HepG2 (cell line): ENCODE results near the gene COX4I1. TPM values are rescaled to one million over a fixed set of nuclear protein-coding genes. Genes with fewer than 3 reads are reported as not detected.

Experiments
- ATAC-seq: fragments of 200-7000 bp; cut with Tn5 transposase; 3 replicates; pipeline ENCODE4 v1.9.1; 2020; ENCODE audit warnings: mild to moderate bottlenecking, moderate library complexity
- BruUV-seq: library from RNA; stranded (reverse); fragments of 400-500 nt; replicated peaks from 2 replicates; lab custom pipeline; 2021; lab: Mats Ljungman, UMichigan
- CTCF ChIA-PET: fragments of 300-600 bp; formaldehyde crosslinking; extraction: SDS; loops from one replicate; lab custom pipeline; 2021; ENCODE audit warnings: low total read pairs, inconsistent platforms, low intra/inter-chr PET ratio; lab: Yijun Ruan, JAX
- POLR2A ChIA-PET: fragments of 350-600 bp; sonication (Branson Sonifier 250); formaldehyde crosslinking; loops from one replicate; lab custom pipeline; 2020; ENCODE audit warnings: antibody characterized with exemption, inconsistent platforms; lab: Yijun Ruan, JAX
- DNase-seq: peaks from one replicate; pipeline ENCODE4 v3.0.0-alpha.2; 2015; ENCODE audit warnings: low spot score
- FAIRE-seq: peaks from 3 replicates; lab custom pipeline; 2011; peaks lifted over from hg19 to GRCh38; lab: Jason Lieb, UNC
- H2AFZ ChIP-seq: one replicate; pipeline ENCODE4 v1.6.1; 2011; ENCODE audit warnings: low read length, inconsistent platforms
- H3K27ac ChIP-seq: fragments of 300-600 bp; 3 replicates; pipeline ENCODE4 v1.8.0; 2011; ENCODE audit warnings: mixed run types, mild to moderate bottlenecking, mixed read lengths, low read length, inconsistent platforms; ENCODE audit not compliant: insufficient read depth; ENCODE audit errors: extremely low read length
- H3K27me3 ChIP-seq, 2 experiments: fragments of 200-600 bp in 1 of 2; 2 replicates in 1 of 2; 3 replicates in 1 of 2; pipeline versions ENCODE4 v1.6.0 to v1.8.0; 2011; ENCODE audit warnings: low read length in 2 of 2, mild to moderate bottlenecking in 2 of 2, moderate library complexity in 2 of 2, inconsistent platforms in 1 of 2; ENCODE audit not compliant: insufficient read depth in 2 of 2, control insufficient read depth in 1 of 2
- H3K36me3 ChIP-seq, 2 experiments: fragments of 200-600 bp in 1 of 2; replicated peaks in 1 of 2; 2 replicates in 1 of 2; 3 replicates in 1 of 2; pipeline versions ENCODE4 v1.5.1 to v1.8.0; 2011; ENCODE audit warnings: low read length in 2 of 2, inconsistent platforms in 1 of 2; ENCODE audit not compliant: insufficient read depth in 2 of 2, control insufficient read depth in 1 of 2
- H3K4me1 ChIP-seq: 2 replicates; pipeline ENCODE4 v1.5.1; 2012; ENCODE audit warnings: low read length, inconsistent platforms; ENCODE audit not compliant: insufficient read depth
- H3K4me2 ChIP-seq: 2 replicates; pipeline ENCODE4 v1.6.0; 2011; ENCODE audit warnings: low read depth, low read length, inconsistent platforms
- H3K4me3 ChIP-seq, 3 experiments: fragments of 200-600 bp in 1 of 3; sonication (generic), shearing (Covaris generic) in 1 of 3; replicated peaks in 1 of 3; 2 replicates each; pipeline ENCODE4 v1.5.1; 2011 to 2016; ENCODE audit warnings: low read length in 3 of 3, inconsistent platforms in 2 of 3, low read depth in 2 of 3, mild to moderate bottlenecking in 2 of 3, control low read depth in 1 of 3, mixed read lengths in 1 of 3; ENCODE audit not compliant: insufficient read depth in 1 of 3
- H3K79me2 ChIP-seq: one replicate; pipeline ENCODE4 v1.6.1; 2011; ENCODE audit warnings: low read length, inconsistent platforms; ENCODE audit not compliant: insufficient read depth
- H3K9ac ChIP-seq: 2 replicates; pipeline ENCODE4 v1.6.0; 2011; ENCODE audit warnings: mild to moderate bottlenecking, low read depth, low read length, inconsistent platforms; ENCODE audit not compliant: insufficient read depth
- H3K9me3 ChIP-seq: 2 replicates; pipeline ENCODE4 v1.5.1; 2012; ENCODE audit warnings: mild to moderate bottlenecking, low read length
- H4K20me1 ChIP-seq: 2 replicates; pipeline ENCODE4 v1.6.0; 2011; ENCODE audit warnings: inconsistent platforms, mild to moderate bottlenecking, low read length, moderate library complexity; ENCODE audit not compliant: insufficient read depth
- ELF3 ChIP-seq: IDR thresholded peaks from 2 replicates; pipeline ENCODE4 v1.6.1; 2016; ENCODE audit warnings: missing genetic modification reagents, missing compliant biosample characterization
- HIVEP1 ChIP-seq: sonication (generic); formaldehyde crosslinking; IDR thresholded peaks from 2 replicates; pipeline ENCODE4 v1.4.0; 2020; ENCODE audit warnings: mild to moderate bottlenecking, missing genetic modification reagents
- KDM5B ChIP-seq: sonication (generic); formaldehyde crosslinking; IDR thresholded peaks from 2 replicates; pipeline ENCODE4 v1.4.0; 2020; ENCODE audit warnings: missing genetic modification reagents, mild to moderate bottlenecking, borderline replicate concordance
- KLF12 ChIP-seq: sonication (generic); formaldehyde crosslinking; IDR thresholded peaks from 2 replicates; pipeline ENCODE4 v1.4.0; 2020; ENCODE audit warnings: missing genetic modification reagents, borderline replicate concordance
- NR3C1 ChIP-seq: sonication (generic); formaldehyde crosslinking; IDR thresholded peaks from 2 replicates; pipeline ENCODE4 v1.4.0; 2020; ENCODE audit warnings: missing genetic modification reagents
- SALL1 ChIP-seq: sonication (generic); formaldehyde crosslinking; IDR thresholded peaks from 2 replicates; pipeline ENCODE4 v1.8.0; 2022; ENCODE audit warnings: mild to moderate bottlenecking, missing genetic modification reagents
- SRSF1 ChIP-seq: fragments of 200-400 bp; formaldehyde crosslinking; optimal IDR thresholded peaks from 2 replicates; pipeline ENCODE3; 2017; ENCODE audit warnings: mild to moderate bottlenecking, low read depth, low read length, moderate library complexity
- ZFX ChIP-seq: sonication (generic); formaldehyde crosslinking; IDR thresholded peaks from 2 replicates; pipeline ENCODE4 v1.4.0; 2020; ENCODE audit warnings: mild to moderate bottlenecking, low read depth, missing genetic modification reagents, moderate library complexity
- ZNF24 ChIP-seq: fragments of 450-650 bp; IDR thresholded peaks from 2 replicates; pipeline ENCODE4 v1.6.1; 2017; ENCODE audit warnings: antibody characterized with exemption, mild to moderate bottlenecking
- ZNF296 ChIP-seq: sonication (generic); formaldehyde crosslinking; conservative IDR thresholded peaks from 2 replicates; pipeline ENCODE4 v1.5.0; 2020; ENCODE audit warnings: mild to moderate bottlenecking, missing genetic modification reagents
- ZNF331 ChIP-seq: sonication (generic); formaldehyde crosslinking; IDR thresholded peaks from 2 replicates; pipeline ENCODE4 v1.4.0; 2020; ENCODE audit warnings: missing genetic modification reagents
- ZNF350 ChIP-seq: sonication (generic); formaldehyde crosslinking; IDR thresholded peaks from 2 replicates; pipeline ENCODE4 v1.4.0; 2020; ENCODE audit warnings: mild to moderate bottlenecking, low read depth, missing genetic modification reagents, borderline replicate concordance
- ZNF367 ChIP-seq: sonication (generic); formaldehyde crosslinking; IDR thresholded peaks from 2 replicates; pipeline ENCODE4 v1.4.0; 2020; ENCODE audit warnings: missing genetic modification reagents, borderline replicate concordance
- WGBS: methylation state at CpG from one replicate; pipeline ENCODE4 v1.1.6; 2017; ENCODE audit warnings: low lambda C conversion rate; 5-methylcytosine and 5-hydroxymethylcytosine counted together
- in situ Hi-C: cut with HindIII; loops from 2 replicates; pipeline ENCODE4 v1.10.0; 2017; ENCODE audit warnings: low pct_unique_long_range_greater_than_20kb; ENCODE audit not compliant: extremely low pct_ligation_motif_present
- intact Hi-C: fragments of 100-400 bp; cut with micrococcal nuclease; formaldehyde crosslinking; loops from one replicate; pipeline ENCODE4 v1.10.0; 2022; ENCODE audit not compliant: unreplicated experiment
- polyA plus RNA-seq, 8 experiments: library from polyadenylated mRNA; depleted of rRNA in 3 of 8; stranded (reverse) in 7 of 8; unstranded in 1 of 8; fragments of >200 nt; fragmentation: Illumina TruSeq in 4 of 8; extraction: Trizol in 4 of 8; gene quantifications; 2 replicates each; pipeline versions ENCODE4 v1.2.1 to v1.2.3, GENCODE V29; 2011 to 2016; ENCODE audit warnings: low read depth in 4 of 8, missing spikeins in 1 of 8, mixed read lengths in 1 of 8; ENCODE audit not compliant: insufficient read depth in 1 of 8
- total RNA-seq, 5 experiments: library from RNA; depleted of rRNA; stranded (reverse); fragments of >200 nt; fragmentation: Illumina TruSeq; extraction: Trizol; gene quantifications; 2 replicates each; pipeline ENCODE4 v1.2.3, GENCODE V29; 2016; ENCODE audit warnings: low read depth in 1 of 5
- TF ChIP-seq, protein P1 (sequence below): sonication (generic); formaldehyde crosslinking; IDR thresholded peaks from 2 replicates; pipeline ENCODE4 v1.5.0; 2020; ENCODE audit warnings: missing genetic modification reagents
- TF ChIP-seq, protein P2 (sequence below): sonication (generic); formaldehyde crosslinking; IDR thresholded peaks from 2 replicates; pipeline ENCODE4 v1.5.0; 2020; ENCODE audit warnings: missing genetic modification reagents, mild to moderate bottlenecking, borderline replicate concordance
- TF ChIP-seq, protein P3 (sequence below): sonication (generic); formaldehyde crosslinking; IDR thresholded peaks from 2 replicates; pipeline ENCODE4 v1.5.1; 2020; ENCODE audit warnings: mild to moderate bottlenecking, moderate library complexity, missing genetic modification reagents
- TF ChIP-seq, protein P4 (sequence below): sonication (generic); formaldehyde crosslinking; IDR thresholded peaks from 2 replicates; pipeline ENCODE4 v1.4.0; 2020; ENCODE audit warnings: missing genetic modification reagents

The COX4I1 gene
- total and polyA plus RNA-seq, 2 of the 13 experiments (the other 11 are each of a cell fraction or from before 2014, with no cell fraction given): 658 to 902 TPM

DNA sequence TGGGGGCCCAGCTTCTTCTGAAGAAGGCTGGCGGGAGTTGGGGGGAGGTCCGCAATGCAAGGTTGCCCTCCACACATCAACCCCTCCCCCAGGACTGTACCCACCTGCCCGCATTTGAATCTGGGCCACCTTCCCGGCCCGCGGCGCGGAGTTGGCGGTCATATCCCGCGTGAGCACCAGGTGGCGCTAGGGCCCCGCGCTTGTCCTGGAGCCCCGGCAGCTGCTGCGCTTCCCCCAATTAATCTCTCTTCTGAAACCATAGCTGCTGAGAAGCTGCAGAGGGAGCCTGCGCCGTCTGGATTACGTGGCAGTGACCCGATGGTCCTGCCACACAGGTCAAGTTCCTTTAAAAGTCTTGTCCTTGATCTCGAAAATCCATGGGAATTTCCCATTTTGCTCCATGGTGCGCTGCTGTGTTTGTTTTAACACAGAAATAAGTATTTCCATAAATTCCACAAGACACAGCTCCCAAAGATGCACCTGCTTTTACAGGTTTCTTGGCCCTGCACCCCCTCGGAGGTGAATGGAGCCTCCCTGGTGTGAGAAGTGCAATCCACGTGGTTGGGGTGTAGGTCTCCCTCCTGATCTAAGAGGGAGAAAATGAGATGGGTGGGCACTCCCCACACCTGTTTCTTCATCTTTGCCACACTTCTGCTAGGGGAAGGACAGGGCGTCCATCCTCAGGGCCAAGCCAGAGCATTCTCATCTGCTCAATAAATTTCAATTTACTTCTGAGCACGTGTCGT is 22.1 kb downstream of the COX4I1 start:
- BruUV-seq: no TSS peak
- Histone ChIP-seq H2AFZ (no peak overlapping the region), H3K9me3 (no peaks in the 10 kb centered on the region), H3K4me2 (no peak overlapping the region), H3K27me3 (peaks cover 2 to 22% of the 10 kb centered on the region in 2 experiments; a peak in 4 of 5 replicates), H3K4me3 (no peak overlapping the region), H3K79me2 (no peaks in the 10 kb centered on the region), H4K20me1 (no peaks in the 10 kb centered on the region), H3K27ac (no peak overlapping the region), H3K4me1 (no peaks in the 10 kb centered on the region), H3K9ac (no peak overlapping the region), H3K36me3 (no peaks in the 10 kb centered on the region)
- CTCF ChIA-PET: interaction anchor here (1.5 to 5.0 kb wide), 4 partner anchors 73 to 198 kb away, joined by 4 to 108 read pairs (median 48); no protein-coding TSS in a partner anchor
- peak; percentile 85 for ATAC-seq
- in situ Hi-C loops (loop anchor here (5.0 to 25.0 kb wide), 4 partner anchors 71 to 691 kb away; partner anchors contain the start of gene FOXF1), intact Hi-C loops (loop anchor here (1.0 kb wide), 2 partner anchors 73 to 166 kb away; no protein-coding TSS in a partner anchor)
- POLR2A ChIA-PET: interaction anchor here (1.3 kb wide), 2 partner anchors 26 to 166 kb away, joined by 3 to 4 read pairs; no protein-coding TSS in a partner anchor
- peak; percentile 67 for DNase-seq
- FAIRE-seq: peak; percentile 21
- 10% methylated on average over 26 of the region's 27 CpGs for WGBS
- TF ChIP-seq ZNF367 (CRISPR knock-in tag): no peak
- peak; percentile 49; the same call in 1 of the 2 replicates for TF ChIP-seq ELF3 (CRISPR knock-in tag)
- 0 out of 2 replicates have a peak, but pooled peaks have one; percentile 31 for TF ChIP-seq ZNF350
- TF ChIP-seq, protein P1, sequence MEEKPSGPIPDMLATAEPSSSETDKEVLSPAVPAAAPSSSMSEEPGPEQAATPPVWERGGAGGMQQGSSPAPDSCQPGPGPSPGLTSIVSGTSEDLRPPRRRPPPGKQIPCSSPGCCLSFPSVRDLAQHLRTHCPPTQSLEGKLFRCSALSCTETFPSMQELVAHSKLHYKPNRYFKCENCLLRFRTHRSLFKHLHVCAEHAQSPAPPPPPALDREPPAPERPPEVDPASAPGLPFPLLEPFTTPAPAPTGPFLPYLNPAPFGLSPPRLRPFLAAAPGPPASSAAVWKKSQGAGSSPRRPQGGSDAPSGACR (CRISPR knock-in tag): no peak
- TF ChIP-seq KDM5B (CRISPR knock-in tag): peak; percentile 34; the same call in 1 of the 2 replicates
- TF ChIP-seq KLF12 (CRISPR knock-in tag): peak; percentile 53; the same call in 1 of the 2 replicates
- no peak for TF ChIP-seq ZFX
- TF ChIP-seq NR3C1 (CRISPR knock-in tag): no peak
- TF ChIP-seq SALL1 (CRISPR knock-in tag): peak; percentile 76
- TF ChIP-seq ZNF24: no peak
- peak; percentile 39; the same call in 1 of the 2 replicates for TF ChIP-seq ZNF331 (CRISPR knock-in tag)
- TF ChIP-seq SRSF1: no peak
- TF ChIP-seq, protein P2, sequence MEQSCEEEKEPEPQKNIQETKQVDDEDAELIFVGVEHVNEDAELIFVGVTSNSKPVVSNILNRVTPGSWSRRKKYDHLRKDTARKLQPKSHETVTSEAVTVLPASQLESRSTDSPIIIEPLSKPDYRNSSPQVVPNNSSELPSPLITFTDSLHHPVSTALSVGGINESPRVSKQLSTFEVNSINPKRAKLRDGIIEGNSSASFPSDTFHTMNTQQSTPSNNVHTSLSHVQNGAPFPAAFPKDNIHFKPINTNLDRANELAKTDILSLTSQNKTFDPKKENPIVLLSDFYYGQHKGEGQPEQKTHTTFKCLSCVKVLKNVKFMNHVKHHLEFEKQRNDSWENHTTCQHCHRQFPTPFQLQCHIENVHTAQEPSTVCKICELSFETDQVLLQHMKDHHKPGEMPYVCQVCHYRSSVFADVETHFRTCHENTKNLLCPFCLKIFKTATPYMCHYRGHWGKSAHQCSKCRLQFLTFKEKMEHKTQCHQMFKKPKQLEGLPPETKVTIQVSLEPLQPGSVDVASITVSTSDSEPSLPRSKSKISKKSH: peak; percentile 44; the same call in 1 of the 2 replicates
- TF ChIP-seq ZNF296 (CRISPR knock-in tag): no peak
- TF ChIP-seq HIVEP1 (CRISPR knock-in tag): 0 out of 2 replicates have a peak, but pooled peaks have one; percentile 30
- TF ChIP-seq, protein P3, sequence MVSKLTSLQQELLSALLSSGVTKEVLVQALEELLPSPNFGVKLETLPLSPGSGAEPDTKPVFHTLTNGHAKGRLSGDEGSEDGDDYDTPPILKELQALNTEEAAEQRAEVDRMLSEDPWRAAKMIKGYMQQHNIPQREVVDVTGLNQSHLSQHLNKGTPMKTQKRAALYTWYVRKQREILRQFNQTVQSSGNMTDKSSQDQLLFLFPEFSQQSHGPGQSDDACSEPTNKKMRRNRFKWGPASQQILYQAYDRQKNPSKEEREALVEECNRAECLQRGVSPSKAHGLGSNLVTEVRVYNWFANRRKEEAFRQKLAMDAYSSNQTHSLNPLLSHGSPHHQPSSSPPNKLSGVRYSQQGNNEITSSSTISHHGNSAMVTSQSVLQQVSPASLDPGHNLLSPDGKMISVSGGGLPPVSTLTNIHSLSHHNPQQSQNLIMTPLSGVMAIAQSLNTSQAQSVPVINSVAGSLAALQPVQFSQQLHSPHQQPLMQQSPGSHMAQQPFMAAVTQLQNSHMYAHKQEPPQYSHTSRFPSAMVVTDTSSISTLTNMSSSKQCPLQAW (CRISPR knock-in tag): peak; percentile 75
- TF ChIP-seq, protein P4, sequence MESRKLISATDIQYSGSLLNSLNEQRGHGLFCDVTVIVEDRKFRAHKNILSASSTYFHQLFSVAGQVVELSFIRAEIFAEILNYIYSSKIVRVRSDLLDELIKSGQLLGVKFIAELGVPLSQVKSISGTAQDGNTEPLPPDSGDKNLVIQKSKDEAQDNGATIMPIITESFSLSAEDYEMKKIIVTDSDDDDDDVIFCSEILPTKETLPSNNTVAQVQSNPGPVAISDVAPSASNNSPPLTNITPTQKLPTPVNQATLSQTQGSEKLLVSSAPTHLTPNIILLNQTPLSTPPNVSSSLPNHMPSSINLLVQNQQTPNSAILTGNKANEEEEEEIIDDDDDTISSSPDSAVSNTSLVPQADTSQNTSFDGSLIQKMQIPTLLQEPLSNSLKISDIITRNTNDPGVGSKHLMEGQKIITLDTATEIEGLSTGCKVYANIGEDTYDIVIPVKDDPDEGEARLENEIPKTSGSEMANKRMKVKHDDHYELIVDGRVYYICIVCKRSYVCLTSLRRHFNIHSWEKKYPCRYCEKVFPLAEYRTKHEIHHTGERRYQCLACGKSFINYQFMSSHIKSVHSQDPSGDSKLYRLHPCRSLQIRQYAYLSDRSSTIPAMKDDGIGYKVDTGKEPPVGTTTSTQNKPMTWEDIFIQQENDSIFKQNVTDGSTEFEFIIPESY (CRISPR knock-in tag): peak; percentile 14; the same call in 1 of the 2 replicates
